ENCODE data around the gene OXGR1. TPM values are rescaled to one million over a fixed set of nuclear protein-coding genes. Genes with fewer than 3 reads are reported as not detected.

The OXGR1 gene
- total and polyA plus RNA-seq, 10 of the 15 experiments (the other 5 are each of a cell fraction or from before 2014, with no cell fraction given): 0.05 TPM; not detected in 9

DNA sequence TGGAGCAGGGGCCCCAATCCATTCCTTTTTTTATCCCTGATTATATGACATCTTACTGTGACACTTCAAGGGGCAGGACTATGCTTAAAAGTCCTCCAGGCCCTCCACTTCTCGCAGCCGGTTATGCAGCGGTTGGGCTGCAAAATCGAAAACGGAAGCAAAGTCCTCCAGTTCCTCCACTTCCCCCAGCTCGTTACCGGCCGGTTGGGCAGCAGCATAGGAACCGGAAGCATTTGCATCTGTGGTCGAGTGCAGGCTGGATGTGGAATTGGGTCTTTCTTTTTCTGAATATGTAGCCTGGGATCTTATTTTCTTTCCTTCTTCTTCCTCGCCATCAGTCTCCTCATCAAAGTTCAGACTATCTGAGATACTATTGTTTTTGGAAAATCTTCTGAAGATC, 46.1 kb downstream of the OXGR1 start (continued):
- TF ChIP-seq, protein P1, sequence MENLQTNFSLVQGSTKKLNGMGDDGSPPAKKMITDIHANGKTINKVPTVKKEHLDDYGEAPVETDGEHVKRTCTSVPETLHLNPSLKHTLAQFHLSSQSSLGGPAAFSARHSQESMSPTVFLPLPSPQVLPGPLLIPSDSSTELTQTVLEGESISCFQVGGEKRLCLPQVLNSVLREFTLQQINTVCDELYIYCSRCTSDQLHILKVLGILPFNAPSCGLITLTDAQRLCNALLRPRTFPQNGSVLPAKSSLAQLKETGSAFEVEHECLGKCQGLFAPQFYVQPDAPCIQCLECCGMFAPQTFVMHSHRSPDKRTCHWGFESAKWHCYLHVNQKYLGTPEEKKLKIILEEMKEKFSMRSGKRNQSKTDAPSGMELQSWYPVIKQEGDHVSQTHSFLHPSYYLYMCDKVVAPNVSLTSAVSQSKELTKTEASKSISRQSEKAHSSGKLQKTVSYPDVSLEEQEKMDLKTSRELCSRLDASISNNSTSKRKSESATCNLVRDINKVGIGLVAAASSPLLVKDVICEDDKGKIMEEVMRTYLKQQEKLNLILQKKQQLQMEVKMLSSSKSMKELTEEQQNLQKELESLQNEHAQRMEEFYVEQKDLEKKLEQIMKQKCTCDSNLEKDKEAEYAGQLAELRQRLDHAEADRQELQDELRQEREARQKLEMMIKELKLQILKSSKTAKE (IDR thresholded peaks at IDR 0.05; ENCODE audit: low read depth, poor library complexity, severe bottlenecking): no peak
- no peak for TF ChIP-seq ZBTB40 (IDR thresholded peaks at IDR 0.05; ENCODE audit: borderline replicate concordance)
- TF ChIP-seq, protein P2, sequence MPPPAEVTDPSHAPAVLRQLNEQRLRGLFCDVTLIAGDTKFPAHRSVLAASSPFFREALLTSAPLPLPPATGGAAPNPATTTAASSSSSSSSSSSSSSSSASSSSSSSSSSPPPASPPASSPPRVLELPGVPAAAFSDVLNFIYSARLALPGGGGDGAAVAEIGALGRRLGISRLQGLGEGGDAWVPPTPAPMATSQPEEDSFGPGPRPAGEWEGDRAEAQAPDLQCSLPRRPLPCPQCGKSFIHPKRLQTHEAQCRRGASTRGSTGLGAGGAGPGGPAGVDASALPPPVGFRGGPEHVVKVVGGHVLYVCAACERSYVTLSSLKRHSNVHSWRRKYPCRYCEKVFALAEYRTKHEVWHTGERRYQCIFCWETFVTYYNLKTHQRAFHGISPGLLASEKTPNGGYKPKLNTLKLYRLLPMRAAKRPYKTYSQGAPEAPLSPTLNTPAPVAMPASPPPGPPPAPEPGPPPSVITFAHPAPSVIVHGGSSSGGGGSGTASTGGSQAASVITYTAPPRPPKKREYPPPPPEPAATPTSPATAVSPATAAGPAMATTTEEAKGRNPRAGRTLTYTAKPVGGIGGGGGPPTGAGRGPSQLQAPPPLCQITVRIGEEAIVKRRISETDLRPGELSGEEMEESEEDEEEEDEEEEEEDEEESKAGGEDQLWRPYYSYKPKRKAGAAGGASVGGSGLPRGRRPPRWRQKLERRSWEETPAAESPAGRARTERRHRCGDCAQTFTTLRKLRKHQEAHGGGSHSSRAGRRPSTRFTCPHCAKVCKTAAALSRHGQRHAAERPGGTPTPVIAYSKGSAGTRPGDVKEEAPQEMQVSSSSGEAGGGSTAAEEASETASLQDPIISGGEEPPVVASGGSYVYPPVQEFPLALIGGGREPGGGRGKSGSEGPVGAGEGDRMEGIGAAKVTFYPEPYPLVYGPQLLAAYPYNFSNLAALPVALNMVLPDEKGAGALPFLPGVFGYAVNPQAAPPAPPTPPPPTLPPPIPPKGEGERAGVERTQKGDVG (CRISPR knock-in tag; IDR thresholded peaks at IDR 0.05): no peak
- no peak for TF ChIP-seq ZNF24 (IDR thresholded peaks at IDR 0.05)
- TF ChIP-seq BRCA1 (IDR thresholded peaks at IDR 0.05; ENCODE audit: low read depth, low read length): no peak
- TF ChIP-seq, protein P3, sequence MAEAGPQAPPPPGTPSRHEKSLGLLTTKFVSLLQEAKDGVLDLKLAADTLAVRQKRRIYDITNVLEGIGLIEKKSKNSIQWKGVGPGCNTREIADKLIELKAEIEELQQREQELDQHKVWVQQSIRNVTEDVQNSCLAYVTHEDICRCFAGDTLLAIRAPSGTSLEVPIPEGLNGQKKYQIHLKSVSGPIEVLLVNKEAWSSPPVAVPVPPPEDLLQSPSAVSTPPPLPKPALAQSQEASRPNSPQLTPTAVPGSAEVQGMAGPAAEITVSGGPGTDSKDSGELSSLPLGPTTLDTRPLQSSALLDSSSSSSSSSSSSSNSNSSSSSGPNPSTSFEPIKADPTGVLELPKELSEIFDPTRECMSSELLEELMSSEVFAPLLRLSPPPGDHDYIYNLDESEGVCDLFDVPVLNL (IDR thresholded peaks at IDR 0.05; ENCODE audit: low read depth, low read length): no peak
- no peak for TF ChIP-seq SUPT20H (IDR thresholded peaks at IDR 0.05; ENCODE audit: borderline replicate concordance, control insufficient read depth, low read depth, low read length)
- TF ChIP-seq FOXM1 (IDR thresholded peaks at IDR 0.05; ENCODE audit: low read depth, low read length): no peak
- TF ChIP-seq RAD51 (IDR thresholded peaks at IDR 0.05): no peak
- TF ChIP-seq, protein P4, sequence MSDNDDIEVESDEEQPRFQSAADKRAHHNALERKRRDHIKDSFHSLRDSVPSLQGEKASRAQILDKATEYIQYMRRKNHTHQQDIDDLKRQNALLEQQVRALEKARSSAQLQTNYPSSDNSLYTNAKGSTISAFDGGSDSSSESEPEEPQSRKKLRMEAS (IDR thresholded peaks at IDR 0.05; ENCODE audit: low read depth, low read length): no peak
- TF ChIP-seq WRNIP1 (IDR thresholded peaks at IDR 0.05; ENCODE audit: borderline replicate concordance, low read depth, low read length): no peak
